ENCODE data around the gene DNAJC4. TPM values are rescaled to one million over a fixed set of nuclear protein-coding genes. Genes with fewer than 3 reads are reported as not detected.

Gene DNAJC4
- total RNA-seq, 1 experiment from 2014 or later: 24.2 TPM

DNA sequence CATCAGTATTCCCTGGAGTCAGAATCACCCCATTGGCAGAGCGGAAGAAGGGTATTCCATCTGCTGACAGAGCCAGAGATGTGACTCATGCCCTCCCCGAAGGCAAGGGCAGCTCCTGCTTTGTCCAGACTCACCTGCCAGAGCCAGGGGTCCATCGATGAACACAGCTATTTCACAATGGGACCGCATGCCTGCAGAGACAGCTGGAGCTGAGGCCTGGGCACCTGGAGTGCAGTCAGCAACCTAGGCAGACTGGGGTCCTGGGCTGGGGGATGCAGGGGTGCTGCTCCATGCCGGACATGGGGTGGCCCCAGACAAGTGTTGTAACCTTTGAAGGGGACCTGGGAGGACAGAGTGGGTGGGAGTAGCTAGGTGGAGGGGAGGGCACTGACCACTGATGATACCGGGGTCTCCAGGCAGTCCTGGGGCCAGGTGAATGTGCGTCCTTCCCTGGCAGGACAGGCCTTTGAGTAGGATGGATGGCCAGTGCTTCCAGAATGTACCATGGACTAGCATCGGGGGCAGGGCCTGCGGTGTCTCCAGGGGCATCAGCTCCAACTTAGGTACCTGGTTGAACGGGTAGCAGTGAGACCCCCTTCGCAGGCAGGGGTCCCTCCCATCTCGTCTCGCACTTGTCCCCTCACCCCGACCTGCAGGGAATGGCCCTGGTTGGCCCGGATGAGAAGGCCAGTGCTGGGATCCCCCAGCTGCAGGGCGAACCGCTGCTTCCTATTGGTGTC lies 6.0 kb upstream of the DNAJC4 start:
- Mint-ChIP-seq H3K27ac (peak overlapping the region in 1 of 3 experiments; percentile 42; a peak in 1 of 7 replicates), H3K9me3 (no peaks in the 10 kb centered on the region), H3K36me3 (ENCODE audit: insufficient read depth in 1 of 3, low read depth in 3 of 3) (peaks cover 0 to 16% (median 14%) of the 10 kb centered on the region in 3 experiments; a peak in 4 of 7 replicates), H3K27me3 (ENCODE audit: low read depth) (no peaks in the 10 kb centered on the region), H3K4me1 (peaks cover 15 to 17% of the 10 kb centered on the region in 2 experiments), H3K4me3 (peak overlapping the region in 1 of 2 experiments; percentile 91; a peak in 2 of 5 replicates)
- no peak overlapping the region for H4K91ac ChIP-seq (ENCODE audit: insufficient read length, low read depth, low read length)
- no peaks in the 10 kb centered on the region for H3K79me1 ChIP-seq (ENCODE audit: insufficient read depth, low read depth, low read length, poor library complexity, severe bottlenecking)
- H3K14ac ChIP-seq (ENCODE audit: insufficient read depth, low read length): no peak overlapping the region; the same call in 1 of the 2 replicates
- H2AFZ ChIP-seq (ENCODE audit: low read length): no peak overlapping the region
- no peak overlapping the region for H3K18ac ChIP-seq (ENCODE audit: insufficient read length, low read depth, low read length)
- no peak overlapping the region for H3K23ac ChIP-seq (ENCODE audit: insufficient read length, low read depth, low read length)
- no peak for TF ChIP-seq CTCF (conservative IDR thresholded peaks at IDR 0.05)
- H2AK5ac ChIP-seq (ENCODE audit: insufficient read length, low read length): no peak overlapping the region
- no peak overlapping the region for H3K27ac ChIP-seq (ENCODE audit: insufficient read length, low read depth, low read length)
- no CpG with 5 or more reads among the region's 17 CpGs for WGBS (ENCODE audit: extremely low coverage, insufficient read length, low lambda C conversion rate)
- no peaks in the 10 kb centered on the region for H3K27me3 ChIP-seq (ENCODE audit: insufficient read depth, low read length)
- H2BK15ac ChIP-seq (ENCODE audit: low read depth, low read length): no peak overlapping the region
- H3K9me3 ChIP-seq (ENCODE audit: control insufficient read depth, low read depth, low read length): no peaks in the 10 kb centered on the region
- DNase-seq: no peak
- peaks cover 15% of the 10 kb centered on the region for H3K23me2 ChIP-seq (ENCODE audit: insufficient read length, low read depth, low read length, poor library complexity, severe bottlenecking)
- H2BK5ac ChIP-seq (ENCODE audit: insufficient read length, low read length): no peak overlapping the region
- no peak overlapping the region for H2BK12ac ChIP-seq (ENCODE audit: insufficient read length, low read depth, low read length)
- no peaks in the 10 kb centered on the region for H3K4me1 ChIP-seq (ENCODE audit: insufficient read depth, low read length)
- H2BK20ac ChIP-seq (ENCODE audit: low read depth, low read length, poor library complexity, severe bottlenecking): no peak overlapping the region
- no peak overlapping the region for H4K8ac ChIP-seq (replicated peaks; ENCODE audit: insufficient read length, low read depth, low read length)
- H3K56ac ChIP-seq (ENCODE audit: insufficient read length, low read depth, low read length): no peak overlapping the region
- H3K4ac ChIP-seq (ENCODE audit: low read depth, low read length): no peak overlapping the region
- no peak overlapping the region for H3K9ac ChIP-seq (ENCODE audit: extremely low read depth, insufficient read length, low read length)
- H3K4me2 ChIP-seq (ENCODE audit: insufficient read depth, insufficient read length, low read length): no peak overlapping the region
- H3T11ph ChIP-seq (ENCODE audit: low read length): no peak overlapping the region
- no peaks in the 10 kb centered on the region for H4K20me1 ChIP-seq (ENCODE audit: control insufficient read depth, insufficient read depth, insufficient read length)
- H3K79me2 ChIP-seq (ENCODE audit: insufficient read depth, low read length): no peaks in the 10 kb centered on the region
- no peak overlapping the region for H2BK120ac ChIP-seq (ENCODE audit: low read depth, low read length, poor library complexity, severe bottlenecking)
- H4K5ac ChIP-seq (ENCODE audit: insufficient read length, low read depth, low read length): no peak overlapping the region

Data from H9 (cell line).